GM21423 (cell line): ENCODE measurements around the gene SNTA1.
"Not testable (repeated sequence)": the region's sequence is repeated elsewhere in the genome, so short reads cannot be mapped to it uniquely, and the experiment has no call there.

Source experiments
- ATAC-seq: cut with Tn5 transposase; IDR thresholded peaks from one replicate; pipeline ENCODE4 v1.9.1; 2021; ENCODE audit warnings: mild to moderate bottlenecking, moderate library complexity; ENCODE audit not compliant: unreplicated experiment

SNTA1 gene

DNA sequence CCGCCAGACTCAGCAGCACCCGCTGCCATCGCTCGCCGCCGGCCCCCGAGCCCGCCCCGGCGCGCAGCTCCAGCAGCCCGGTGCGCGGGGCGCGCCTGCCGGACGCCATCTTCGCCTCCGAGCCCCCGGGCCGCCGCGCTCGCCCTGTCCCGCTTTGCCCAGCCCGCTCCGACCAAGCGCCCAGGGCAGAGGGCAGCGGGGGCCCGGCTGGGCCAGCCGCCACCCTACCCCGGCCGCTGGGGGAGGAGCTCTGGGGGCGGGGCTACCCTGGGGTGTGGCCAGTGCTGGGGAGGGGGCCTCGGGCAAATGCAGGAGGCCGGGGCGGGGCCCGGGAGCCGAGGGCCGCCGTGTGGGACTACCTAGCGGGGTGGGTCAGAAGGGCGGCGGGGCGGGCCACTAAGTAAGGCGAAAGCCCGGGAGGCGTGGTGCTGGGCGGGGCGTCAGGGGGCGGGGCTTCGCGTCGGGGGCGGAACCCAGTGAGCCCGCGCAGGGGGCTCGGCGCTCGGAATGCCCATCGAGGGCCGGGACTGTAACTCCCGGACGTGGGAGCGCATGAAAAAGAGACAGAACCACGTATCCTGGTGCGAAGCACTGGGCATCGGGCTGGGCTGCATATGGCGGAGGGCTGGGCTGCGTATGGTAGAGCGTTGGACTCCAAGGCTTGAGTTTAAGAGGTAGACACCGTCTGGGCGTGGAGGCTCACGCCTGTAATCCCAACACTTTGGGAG lies at the start of gene SNTA1:
SNTA1 (minus strand) TSS at position 252 of the 728 bp plus-strand sequence; CDS start at position 109, 143 bp downstream.
- peak; percentile 75 for ATAC-seq

DNA sequence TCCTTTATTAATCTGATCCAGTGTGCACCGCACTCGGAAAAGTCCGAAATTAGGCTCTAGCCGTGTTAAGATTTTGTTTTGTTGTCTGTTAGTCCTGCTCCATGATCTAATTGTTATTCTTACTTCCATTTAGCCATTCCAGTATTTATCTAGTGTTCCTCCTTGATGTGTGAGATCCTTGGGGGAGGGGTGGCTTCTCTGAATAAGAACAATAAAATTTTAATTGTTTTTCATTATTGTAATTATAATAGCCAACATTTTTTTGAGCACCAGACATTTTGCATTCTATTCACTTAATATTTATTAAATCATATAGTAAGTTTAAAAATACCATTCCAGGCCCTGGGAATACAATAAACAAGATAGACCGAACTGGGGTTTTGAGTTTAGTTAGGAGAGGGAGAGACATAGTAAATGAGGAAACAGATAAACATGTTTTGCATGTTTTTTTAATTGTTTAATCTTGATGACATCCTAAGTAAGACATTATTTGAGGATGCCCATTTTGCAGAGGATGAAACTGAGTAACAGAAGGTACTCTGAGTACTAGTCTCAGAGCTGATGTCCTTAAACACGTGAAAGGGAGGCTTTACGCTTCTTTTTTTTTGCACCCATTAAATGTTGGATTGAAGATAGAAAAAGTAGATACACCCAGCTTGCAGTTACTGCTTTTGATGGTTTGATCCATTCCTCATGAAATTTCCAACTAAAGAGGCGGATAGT lies 47.5 kb upstream of the SNTA1 start:
- ATAC-seq: no peak

DNA sequence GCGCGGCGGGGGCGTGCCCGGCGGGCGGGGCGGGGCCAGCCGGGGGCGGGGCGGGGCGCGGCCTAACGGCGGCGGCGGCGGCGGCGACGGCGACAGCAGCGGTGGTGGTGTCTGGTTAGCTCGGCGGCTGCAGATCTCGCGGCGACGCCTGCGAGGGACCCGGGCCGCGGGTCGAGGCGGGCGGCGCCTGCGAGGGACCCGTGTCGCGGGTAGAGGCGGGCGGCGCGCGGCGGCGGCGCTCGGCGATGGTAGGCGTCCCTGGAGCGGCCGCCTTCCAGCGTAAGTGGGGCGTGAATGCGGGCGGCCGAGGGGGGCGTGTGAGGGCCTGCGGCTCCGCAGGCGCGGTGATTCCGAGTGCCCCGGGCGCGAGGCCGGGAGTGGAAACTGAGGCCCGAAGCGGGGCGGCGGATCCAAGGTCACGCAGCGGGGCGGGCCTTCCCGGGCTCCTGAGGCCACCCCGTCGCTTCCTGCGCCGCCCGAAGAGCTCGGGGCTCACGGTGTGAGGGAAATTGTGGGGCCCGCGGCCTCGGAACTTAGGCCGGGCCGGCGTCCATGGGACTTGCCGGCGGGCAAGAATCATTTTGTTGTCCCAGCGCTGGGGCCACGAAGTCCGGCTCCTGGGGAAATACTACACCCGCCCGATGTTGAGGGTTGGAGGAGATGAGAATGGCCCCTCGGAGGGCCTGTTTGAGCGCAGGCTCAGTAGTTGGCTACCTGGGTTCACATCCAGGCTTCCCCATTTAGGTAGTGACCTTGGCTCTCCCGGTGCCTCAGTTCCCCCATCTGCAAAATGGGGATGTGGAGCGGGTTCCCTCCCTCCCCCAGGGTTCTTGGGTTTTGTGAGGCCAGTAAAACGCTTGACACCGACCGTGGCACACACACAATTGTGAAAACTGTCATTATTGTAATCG lies 46.7 kb upstream of the SNTA1 start, which contains the start of gene CBFA2T2:
CBFA2T2 (plus strand) TSS at position 74 of the 911 bp plus-strand sequence; CDS start at position 246, 172 bp downstream.
- ATAC-seq: no peak

DNA sequence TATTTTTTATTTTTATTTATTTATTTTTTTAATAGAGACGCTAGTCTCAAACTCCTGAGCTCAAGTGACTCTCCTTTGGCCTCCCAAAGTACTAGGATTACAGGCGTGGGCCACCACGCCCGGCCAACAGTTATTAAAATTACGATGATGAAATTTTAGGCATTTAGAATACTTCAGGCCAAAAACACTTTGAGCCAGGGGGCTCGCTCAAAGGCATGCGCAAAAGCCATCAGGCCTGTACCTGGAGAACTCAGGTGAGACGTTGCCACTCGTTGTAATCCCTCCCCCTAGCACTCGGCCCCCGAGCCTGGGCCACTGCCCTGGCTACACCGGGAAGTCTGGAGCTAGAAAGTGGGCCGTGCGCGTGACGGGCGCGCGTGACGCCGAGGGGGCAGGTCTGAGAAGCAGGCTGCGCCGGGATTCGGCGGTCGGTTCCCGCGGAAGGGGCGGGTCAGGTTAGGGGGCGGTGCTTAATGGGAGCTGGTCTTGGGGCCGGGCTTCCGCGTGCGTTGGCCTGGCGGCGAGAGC lies 46.0 kb upstream of the SNTA1 start:
- ATAC-seq: peak; percentile 95

DNA sequence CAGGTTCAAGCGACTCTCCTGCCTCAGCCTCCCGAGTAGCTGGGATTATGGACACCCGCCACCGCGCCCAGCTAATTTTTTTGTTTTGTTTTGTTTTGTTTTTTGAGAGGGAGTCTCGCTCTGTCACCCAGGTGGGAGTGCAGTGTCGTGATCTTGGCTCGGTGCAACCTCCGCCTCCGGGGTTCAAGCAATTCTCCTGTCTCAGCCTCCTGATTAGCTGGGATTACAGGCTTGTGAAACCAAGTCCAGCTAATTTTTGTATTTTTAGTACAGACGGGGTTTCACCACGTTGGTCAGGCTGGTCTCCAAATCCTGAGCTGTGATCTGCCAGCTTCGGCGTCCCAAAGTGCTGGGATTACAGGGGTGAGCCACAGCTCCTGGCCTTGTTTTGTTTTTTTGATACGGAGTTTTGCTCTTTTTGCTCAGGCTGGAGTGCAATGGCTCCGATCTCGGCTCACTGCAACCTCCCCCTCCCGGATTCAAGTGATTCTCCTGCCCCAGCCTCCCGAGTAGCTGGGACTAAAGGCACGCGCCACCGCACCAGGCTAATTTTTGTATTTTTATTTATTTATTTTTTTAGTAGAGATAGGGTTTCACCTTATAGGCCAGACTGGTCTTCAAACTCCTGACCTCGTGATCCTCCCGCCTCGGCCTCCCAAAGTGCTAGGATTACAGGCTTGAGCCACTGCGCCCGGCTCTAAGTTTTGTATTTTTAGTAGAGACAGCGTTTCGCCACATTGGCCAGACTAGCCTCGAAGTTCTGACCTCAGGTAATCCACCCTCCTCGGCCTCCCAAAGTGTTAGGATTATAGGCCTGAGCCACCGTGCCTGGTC lies 45.3 kb upstream of the SNTA1 start:
- ATAC-seq: not testable (repeated sequence)

DNA sequence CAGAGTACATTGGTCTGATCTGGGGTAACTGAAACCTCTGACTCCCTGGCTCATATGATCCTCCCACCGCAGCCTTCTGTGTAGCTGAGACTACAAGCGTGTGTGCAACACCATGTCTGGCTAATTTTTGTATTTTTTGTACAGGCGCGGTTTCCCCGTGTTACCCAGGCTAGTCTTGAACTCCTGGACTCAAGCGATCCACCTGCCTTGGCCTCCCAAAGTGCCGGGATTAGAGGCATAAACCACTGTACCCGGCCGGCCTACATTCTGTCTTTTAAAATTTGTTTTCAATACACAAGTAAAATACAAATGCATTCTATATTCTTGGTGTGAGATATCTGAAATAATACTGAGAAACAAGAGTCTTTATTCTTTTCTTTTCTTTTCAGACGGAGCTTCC lies 44.6 kb upstream of the SNTA1 start:
- ATAC-seq: no peak

DNA sequence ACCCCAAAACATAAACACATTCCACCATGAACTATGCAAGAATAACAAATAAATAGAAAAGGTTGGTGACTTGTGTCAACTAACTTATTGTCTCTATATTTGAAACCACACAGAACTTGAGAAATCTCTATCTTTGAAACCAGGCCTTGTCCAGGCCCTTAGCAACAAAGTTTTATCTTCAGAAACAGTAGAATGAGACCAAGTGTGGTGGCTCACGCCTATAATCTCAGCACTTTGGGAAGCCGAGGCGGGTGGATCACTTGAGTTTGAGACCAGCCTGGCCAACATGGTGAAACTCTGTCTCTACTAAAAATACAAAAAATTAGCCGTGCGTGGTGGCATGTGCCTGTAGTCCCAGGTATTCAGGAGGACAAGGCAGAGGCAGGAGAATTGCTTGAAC lies 39.6 kb upstream of the SNTA1 start:
- ATAC-seq: not testable (repeated sequence)

DNA sequence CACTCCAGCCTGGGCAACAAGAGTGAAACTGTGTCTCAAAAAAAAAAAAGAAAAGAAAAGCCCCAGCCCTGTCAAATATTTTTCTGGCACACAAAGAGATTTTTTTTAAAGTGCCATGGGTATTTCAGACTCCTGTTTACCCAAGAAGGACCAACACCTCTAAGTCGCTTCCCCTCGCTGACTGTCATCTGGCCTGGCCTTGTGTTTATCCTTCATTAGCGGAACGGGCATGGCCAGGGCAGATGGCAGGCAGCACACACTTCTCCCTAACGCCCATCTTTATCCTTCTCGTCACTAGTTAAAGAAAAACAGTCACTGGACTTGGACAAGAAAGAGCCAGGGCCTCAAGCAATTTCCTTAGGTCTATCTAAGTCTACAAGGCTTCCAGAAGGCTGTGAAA lies 39.0 kb upstream of the SNTA1 start:
- ATAC-seq: no peak

DNA sequence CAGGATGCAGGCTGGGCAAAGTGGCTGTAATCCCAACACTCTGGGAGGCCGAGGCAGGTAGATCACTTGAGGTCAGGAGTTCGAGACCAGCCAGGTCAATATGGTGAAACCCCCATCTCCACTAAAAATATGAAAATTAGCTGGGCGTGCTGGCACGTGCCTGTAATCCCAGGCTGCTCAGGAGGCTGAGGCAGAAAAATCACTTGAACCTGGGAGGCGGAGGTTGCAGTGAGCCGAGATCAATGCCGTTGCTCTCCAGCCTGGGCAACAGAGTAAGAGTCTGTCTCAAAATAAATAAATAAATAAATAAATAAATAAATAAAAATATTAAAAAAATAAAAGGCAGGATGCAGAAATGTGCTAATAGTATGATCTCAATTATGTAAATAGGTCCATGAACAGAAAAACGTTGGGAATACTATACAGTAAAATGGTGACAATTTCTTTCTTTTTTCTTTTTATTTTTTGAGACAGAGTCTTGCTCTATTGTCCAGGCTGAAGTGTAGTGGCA lies 37.9 kb upstream of the SNTA1 start:
- ATAC-seq: no peak

DNA sequence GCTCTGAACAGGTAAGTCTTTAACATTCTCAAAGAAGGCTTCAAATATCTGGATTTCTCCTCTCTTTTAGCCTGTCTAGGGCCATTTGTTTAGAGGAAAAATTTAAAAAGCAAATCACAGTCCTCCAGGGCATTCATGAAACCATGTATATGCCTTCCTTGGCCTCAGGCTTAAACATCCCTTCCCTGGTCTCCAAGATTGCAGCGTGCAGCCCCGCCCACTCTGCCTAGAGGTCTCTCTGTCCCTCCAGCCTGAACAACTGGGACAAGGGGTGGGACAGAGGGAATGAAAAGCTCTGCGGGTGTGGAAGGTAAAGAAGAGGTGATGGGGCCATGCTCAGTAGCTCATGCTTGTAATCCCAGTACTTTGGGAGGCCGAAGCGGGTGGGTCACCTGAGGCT lies 36.5 kb upstream of the SNTA1 start:
- no peak for ATAC-seq

DNA sequence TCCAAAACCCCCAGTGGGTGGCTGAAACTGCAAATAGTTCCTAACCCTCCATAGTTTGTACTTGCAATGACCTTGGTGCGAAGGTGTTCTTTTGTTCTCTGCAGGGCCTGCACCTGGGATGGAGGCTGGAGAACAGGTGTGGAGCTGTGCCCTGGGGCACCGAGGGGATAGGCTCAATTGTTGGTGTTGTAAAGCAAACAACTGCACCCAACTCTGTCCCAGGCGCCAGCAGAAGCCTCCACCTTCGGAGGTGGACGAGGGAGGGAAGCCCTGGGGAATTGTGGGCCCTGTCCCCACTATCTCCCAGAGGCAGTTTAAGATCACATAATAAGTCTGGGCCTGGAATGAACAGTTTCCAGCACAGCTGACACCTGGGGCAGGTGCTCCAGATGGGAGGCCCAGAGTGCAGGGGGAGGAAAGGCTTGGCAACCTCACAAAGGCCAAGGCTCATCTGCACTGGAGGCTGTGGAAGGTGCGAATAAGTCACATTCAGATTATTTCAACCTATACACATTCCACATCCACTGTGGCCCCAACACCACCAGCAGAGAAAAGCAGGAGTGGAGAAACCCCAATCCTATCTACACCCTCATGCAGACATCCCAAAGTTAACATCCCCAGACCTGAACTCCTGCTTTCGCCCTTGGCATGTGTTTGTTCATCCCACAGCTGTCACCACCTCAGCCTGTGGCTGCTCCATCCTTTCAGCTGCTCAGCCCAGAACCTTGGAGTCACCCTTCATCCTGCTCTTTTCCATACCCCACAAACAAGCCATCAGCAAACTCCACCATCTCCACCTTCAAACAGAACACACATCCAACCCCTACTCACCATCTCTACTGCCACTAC lies 34.0 kb upstream of the SNTA1 start:
- no peak for ATAC-seq

DNA sequence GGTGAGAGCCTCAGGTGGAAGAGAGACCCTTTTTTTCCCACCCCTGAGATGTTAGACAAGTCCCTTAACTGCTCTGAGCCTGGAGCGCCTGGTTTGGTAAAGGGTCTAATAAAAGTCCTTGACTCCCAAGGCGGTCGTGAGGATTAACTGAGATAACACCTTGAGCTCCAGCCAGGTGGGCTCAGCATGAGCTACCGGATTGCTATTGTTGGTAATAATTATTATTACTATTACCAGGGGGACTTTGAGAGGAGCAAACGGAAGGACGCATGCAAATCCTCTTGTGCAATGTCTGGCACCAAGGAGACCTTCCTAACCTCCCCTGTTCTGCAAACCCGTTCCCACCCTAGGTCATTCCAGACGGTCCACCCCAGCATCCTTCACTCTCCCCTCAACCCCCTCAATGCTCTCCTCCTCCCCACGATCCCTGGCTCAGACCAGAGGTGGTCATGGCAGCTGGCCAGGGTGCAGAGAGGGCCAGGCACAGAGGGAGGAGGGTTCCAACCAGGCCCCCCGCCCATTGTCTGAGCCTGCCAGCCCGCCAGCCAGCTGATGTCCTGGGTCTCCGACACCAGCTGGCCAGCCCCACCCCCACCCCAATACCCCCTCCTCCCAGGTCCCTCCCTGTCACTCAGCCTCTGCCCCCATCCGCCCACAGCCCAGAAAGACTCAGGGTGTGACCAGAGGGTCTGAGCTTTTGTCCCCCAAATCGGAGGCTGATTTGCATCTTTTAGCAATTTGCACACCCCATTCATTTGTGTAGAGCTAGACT lies 32.0 kb upstream of the SNTA1 start:
- ATAC-seq: no peak

DNA sequence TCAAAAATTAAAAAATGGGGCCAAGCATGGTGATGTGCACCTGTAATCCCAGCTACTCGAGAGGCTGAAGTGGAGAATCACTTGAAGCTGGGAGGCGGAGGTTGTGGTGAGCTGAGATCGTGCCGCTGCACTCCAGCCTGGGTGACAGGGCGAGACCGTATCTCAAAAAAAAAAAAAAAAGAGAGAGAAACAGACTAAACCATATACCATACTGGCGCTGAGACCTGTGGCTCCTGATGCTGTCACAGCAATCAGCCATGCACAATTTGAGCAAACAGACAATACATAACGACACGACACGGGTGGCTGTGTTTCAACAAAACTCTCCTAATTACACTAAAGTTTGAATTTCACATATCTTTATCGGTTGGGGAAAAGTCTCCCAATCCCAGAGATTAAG lies 31.4 kb upstream of the SNTA1 start:
- ATAC-seq: no peak

DNA sequence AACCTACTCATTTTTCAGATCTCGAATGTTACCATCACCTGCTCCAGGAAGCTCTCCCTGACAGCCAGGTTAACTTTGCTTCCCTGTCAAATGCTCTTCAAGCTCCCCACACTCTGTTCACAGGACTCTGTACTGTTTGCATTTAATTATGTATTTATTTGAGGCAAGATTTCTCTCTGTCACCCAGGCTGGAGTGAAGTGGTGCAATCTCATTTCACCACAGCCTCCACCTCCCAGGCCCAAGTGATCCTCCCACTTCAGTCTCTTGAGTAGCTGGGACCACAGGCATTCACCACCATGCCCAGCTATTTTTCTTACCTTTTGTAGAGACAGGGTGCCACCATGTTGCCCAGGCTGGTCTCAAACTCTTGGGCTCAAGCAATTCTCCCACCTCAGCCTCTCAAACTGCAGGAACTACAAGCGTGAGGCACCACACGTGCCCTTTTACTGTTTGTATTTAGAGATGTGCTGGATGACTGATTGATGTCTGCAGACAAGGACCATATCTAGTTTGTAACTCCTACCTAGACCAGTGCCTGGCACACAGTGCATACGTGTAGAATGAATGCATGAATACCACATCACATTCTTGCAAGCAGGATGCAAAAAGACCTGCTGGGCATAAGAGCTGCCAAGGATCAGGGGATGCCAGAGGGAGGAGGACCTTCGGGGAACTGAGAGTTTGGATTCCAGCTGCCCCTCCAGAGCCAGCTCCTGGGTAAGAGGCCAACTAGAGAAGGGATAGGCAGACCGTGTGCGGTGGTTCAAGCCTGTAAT lies 30.7 kb upstream of the SNTA1 start:
- ATAC-seq: no peak

DNA sequence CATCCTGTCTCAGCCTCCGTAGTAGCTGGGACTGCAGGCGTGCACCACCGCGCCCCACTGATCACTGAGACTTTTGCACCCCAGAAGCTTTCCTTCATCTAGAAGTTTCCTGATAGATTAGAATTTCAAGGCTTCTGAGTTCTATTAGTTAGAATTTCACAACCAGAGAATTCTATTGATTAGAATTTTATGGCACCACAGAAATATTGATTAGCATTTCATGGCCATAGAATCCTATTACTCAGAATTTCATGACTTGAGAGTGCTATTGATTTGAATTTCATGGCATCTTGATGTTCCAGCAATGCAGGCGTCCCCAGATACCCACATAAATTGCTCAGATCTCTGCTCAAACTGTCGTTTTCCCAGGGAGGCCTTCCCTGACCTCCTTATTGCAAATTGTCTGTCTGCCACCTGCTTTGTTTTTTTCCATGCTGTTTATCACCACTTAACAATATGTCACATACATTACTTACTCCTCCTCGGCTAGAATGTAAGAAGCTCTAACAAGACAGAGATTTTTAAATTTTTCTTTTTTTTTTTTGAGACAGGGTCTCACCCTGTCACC lies 29.4 kb upstream of the SNTA1 start:
- no peak for ATAC-seq

DNA sequence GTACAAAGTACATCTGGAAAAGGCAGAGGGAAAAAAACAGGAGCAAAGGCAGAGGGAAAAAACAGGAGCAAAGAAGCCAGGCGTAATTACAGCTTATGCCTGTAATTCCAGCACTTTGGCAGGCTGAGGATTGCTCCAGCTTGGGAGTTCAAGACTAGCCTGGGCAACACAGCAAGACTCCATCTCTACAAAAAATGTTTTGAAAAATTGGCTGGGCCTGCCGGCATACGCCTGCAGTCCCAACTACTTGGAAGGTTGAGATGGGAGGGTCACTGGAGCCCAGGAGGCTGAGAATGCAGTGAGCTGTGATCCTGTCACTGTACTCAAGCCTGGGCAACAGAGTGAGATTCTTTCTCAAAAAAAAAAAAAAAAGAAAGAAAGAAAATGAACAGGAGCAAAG lies 27.3 kb upstream of the SNTA1 start:
- ATAC-seq: no peak

DNA sequence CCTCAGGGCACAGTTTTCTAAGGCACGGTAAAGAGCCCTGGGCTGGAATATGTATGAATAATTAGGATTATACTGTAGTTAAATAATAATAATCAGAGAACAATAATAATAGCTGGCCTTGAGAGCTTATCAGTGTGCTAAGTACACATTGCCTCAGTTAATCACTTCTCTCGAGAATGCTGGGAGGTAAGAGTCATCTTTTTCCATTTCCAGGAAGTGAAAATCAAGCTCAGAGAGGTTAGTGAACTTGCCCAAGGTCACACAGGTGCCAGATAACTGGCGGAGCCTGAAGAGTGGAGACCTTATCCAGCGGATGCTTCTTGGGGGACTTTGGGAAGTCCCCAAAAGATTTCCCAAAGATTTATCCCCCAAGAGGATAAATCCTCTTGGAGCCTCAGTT lies 26.9 kb upstream of the SNTA1 start:
- no peak for ATAC-seq
